ENCODE data around the gene ERVK3-1. TPM values are rescaled to one million over a fixed set of nuclear protein-coding genes. Genes with fewer than 3 reads are reported as not detected.
A peak's percentile ranks its signal among the peaks of the same experiment; 100 is the strongest.
"Not testable (repeated sequence)": the region's sequence is repeated elsewhere in the genome, so short reads cannot be mapped to it uniquely, and the experiment has no call there.

Gene ERVK3-1
- total RNA-seq, 1 experiment from 2014 or later, result 47.4 TPM

DNA sequence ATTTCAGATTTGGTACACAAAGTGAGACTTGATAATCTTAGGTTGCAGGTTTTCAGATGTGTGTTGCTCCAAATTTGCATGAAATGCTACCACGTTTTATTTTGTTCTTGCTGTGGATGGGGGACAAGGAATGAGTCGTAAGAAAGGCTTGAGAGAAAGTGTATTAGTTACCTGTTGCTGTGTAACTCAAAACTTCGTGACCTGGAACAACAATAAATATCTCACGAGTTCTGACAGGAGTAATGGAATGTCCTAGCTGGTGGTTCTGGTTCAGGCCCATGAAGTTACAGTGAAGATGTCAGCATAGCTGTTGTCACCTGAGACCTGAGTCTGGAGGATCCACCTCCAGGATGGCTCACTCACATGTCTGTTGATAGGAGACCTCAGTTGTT lies 25.3 kb upstream of the ERVK3-1 start:
- no peaks in the 10 kb centered on the region for H3K27me3 ChIP-seq
- 0 out of 2 replicates have a peak, but pooled peaks cover 2% of the 10 kb centered on the region for H3K4me1 ChIP-seq
- peaks cover 51% of the 10 kb centered on the region for H3K36me3 ChIP-seq
- no peak overlapping the region; the same call in 1 of the 2 replicates for H3K27ac ChIP-seq
- peaks cover 19% of the 10 kb centered on the region for H3K9me3 ChIP-seq (replicated peaks)
- peak overlapping the region; percentile 93 for H3K4me3 ChIP-seq
- DNase-seq, result no peak

DNA sequence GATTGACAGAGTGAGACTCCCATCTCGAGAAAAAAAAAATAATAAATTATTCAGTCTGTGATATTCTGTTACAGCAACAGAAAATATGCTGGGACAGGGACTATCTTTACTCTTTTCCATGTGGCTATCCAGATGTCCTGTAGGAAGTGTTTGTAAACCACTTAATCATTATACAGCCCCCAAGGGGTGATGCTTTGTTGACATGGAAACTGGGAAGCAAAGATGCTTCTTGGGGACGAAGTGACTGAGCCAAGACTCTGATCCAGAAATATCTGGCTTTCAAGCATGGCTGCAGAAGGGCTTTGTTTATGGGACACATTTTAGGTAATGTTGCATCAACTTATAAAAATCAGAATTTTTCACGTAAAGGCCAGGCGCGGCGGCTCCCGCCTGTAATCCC lies 21.0 kb upstream of the ERVK3-1 start:
- H3K27me3 ChIP-seq, result no peaks in the 10 kb centered on the region
- H3K27ac ChIP-seq, result no peak overlapping the region
- H3K9me3 ChIP-seq (replicated peaks), result peaks cover 13% of the 10 kb centered on the region
- peaks cover 88% of the 10 kb centered on the region for H3K36me3 ChIP-seq
- 0 out of 2 replicates have a peak, but pooled peaks cover 2% of the 10 kb centered on the region for H3K4me1 ChIP-seq
- H3K4me3 ChIP-seq, result no peak overlapping the region
- no peak for DNase-seq

DNA sequence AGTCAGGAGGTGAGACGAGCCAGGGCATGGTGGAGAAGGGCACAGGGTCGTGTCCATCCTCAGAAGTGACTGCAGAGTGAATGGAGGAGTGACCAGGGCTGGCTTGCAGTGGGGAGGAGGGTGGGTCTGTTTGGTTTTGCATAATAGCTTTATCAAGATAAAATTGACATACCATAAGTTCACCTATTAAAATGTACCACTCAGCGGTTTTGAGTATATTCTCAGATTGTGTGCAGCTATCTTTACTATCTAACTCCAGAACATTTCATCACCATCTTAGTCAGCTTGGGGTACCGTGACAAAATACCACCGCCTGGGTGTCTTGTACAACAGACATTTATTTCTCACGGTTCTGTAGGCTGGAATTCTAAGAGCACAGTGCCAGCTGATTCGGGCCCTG lies 13.2 kb upstream of the ERVK3-1 start:
- peaks cover 19% of the 10 kb centered on the region for H3K9me3 ChIP-seq (replicated peaks)
- H3K27ac ChIP-seq, result no peak overlapping the region
- no peaks in the 10 kb centered on the region for H3K27me3 ChIP-seq
- H3K4me3 ChIP-seq, result no peak overlapping the region
- H3K4me1 ChIP-seq, result no peaks in the 10 kb centered on the region
- peaks cover 94% of the 10 kb centered on the region for H3K36me3 ChIP-seq
- DNase-seq, result no peak

DNA sequence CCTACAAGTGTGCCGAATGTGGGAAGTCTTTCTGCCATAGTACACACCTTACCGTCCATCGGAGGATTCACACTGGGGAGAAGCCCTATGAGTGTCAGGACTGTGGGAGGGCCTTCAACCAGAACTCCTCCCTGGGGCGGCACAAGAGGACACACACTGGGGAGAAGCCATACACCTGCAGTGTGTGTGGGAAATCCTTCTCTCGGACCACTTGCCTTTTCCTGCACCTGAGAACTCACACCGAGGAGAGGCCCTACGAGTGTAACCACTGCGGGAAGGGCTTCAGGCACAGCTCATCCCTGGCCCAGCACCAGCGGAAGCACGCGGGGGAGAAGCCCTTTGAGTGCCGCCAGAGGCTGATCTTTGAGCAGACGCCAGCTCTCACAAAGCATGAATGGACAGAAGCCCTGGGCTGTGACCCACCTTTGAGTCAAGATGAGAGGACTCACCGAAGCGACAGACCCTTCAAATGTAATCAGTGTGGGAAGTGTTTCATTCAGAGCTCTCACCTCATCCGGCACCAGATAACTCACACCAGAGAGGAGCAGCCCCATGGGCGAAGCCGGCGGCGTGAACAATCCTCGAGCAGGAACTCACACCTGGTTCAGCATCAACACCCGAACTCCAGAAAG lies 10.3 kb upstream of the ERVK3-1 start:
- H3K4me1 ChIP-seq, result no peaks in the 10 kb centered on the region
- H3K27ac ChIP-seq, result no peak overlapping the region
- no peak for DNase-seq
- peaks cover 96% of the 10 kb centered on the region for H3K36me3 ChIP-seq
- no peaks in the 10 kb centered on the region for H3K27me3 ChIP-seq
- peaks cover 23% of the 10 kb centered on the region for H3K9me3 ChIP-seq (replicated peaks)
- H3K4me3 ChIP-seq, result no peak overlapping the region

DNA sequence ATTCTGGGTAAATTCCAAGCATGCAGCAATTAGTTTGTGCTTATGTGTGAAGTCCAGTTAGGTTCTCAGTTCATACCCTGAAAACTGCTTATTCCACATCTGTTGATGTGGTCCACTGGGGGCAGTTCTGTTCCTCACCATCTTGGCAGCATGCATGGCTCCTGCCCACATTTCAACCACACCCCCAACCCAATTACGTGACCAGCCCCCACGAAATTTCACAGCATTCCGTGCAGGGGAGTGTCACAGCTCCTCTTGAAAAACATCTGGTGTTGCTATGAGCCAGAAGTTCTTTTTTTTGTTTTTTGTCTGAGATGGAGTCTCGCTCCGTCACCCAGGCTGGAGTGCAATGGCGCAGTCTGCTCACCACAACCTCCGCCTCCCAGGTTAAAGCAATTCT lies 9.1 kb upstream of the ERVK3-1 start:
- no peak overlapping the region for H3K4me3 ChIP-seq
- H3K27me3 ChIP-seq, result no peaks in the 10 kb centered on the region
- DNase-seq, result no peak
- H3K9me3 ChIP-seq (replicated peaks), result peaks cover 23% of the 10 kb centered on the region
- H3K27ac ChIP-seq, result no peak overlapping the region
- H3K4me1 ChIP-seq, result no peaks in the 10 kb centered on the region
- H3K36me3 ChIP-seq, result peaks cover 99% of the 10 kb centered on the region

DNA sequence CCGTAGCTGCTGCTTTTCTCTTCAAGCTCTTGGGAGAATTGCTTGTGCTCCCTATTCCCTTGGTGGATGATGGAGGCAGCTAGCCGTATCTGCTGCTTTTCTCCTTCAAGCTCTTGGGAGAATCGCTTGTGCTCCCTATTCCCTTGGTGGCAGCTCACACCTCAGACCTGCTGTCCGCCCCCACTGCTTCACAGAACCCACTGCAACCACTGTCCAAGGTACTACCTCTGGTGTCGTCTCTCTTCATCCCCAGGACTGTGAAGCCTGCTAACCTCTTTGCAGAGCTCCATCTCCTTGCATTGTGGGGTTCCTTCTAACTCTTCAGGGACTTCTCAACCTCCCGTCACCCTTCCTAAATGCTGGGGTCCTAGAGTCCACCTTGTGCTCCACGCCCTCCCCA lies 4.6 kb upstream of the ERVK3-1 start:
- no peak overlapping the region for H3K4me3 ChIP-seq
- DNase-seq, result no peak
- peaks cover 4% of the 10 kb centered on the region; the same call in 1 of the 2 replicates for H3K9me3 ChIP-seq (replicated peaks)
- no peak overlapping the region for H3K27ac ChIP-seq
- no peaks in the 10 kb centered on the region for H3K27me3 ChIP-seq
- peaks cover 70% of the 10 kb centered on the region for H3K36me3 ChIP-seq
- no peaks in the 10 kb centered on the region for H3K4me1 ChIP-seq

DNA sequence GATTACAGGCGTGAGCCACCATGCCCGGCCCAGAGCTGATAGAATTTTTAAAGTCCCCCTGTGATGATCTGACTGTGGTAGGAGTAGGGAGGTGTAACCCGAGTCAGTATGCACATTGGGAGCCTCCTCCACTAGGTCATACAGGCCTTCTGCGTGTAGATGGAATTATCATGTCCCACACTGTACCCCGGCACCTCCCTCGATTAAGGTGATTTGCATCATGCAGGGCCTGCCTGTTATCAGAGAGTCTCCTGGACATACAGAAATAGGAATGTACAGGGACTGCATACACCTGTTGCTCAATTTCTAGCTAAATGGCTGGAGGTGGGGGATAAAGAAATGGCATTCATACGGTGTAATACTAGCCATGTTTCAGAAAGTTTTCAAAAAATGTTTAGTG lies 922 bp upstream of the ERVK3-1 start:
- H3K4me1 ChIP-seq, result no peaks in the 10 kb centered on the region
- H3K4me3 ChIP-seq, result no peak overlapping the region
- H3K36me3 ChIP-seq, result peaks cover 65% of the 10 kb centered on the region
- no peaks in the 10 kb centered on the region for H3K27me3 ChIP-seq
- H3K9me3 ChIP-seq (replicated peaks), result peaks cover 10% of the 10 kb centered on the region
- no peak overlapping the region for H3K27ac ChIP-seq
- DNase-seq, result no peak

DNA sequence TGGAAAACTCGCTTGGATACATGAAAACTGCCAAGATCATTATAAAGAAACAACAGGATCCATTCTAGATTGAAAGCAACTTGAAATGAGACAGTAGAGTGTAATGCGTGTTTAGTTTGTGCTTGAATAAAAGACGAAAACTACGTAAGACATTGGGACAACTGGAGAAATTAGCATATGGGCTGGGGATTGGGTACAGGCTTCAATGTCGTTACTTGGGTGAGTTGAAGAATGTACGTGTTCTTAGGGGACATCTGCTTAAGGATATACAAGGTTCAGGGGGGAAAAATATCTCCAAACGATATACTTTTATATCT lies 471 bp upstream of the ERVK3-1 start:
- DNase-seq, result no peak
- Histone ChIP-seq H3K36me3 (peaks cover 65% of the 10 kb centered on the region), H3K4me3 (peak overlapping the region; percentile 80), H3K9me3 (replicated peaks) (peaks cover 10% of the 10 kb centered on the region), H3K27me3 (no peaks in the 10 kb centered on the region), H3K27ac (no peak overlapping the region), H3K4me1 (no peaks in the 10 kb centered on the region)

DNA sequence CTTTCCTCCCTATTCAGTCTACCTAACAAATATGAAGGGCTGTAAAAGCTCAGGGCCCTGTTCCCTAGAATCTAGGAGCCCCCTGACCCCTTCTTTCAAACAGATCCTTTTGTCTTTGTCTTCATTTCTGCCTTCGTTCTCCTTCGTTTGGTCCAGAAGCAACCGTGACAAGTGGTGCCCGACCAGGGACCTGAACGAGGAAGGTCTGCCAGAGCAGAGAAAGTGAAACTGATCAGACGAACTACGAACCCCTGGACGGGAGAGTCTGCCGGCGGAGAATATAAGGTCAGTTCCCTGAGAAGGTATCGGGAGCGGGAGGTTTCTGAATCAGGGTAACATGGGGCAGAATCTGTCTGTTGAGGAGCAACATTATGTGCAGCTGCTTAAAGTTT lies 751 bp downstream of the ERVK3-1 start:
- no peaks in the 10 kb centered on the region for H3K4me1 ChIP-seq
- H3K4me3 ChIP-seq, result peak overlapping the region; percentile 80
- H3K27ac ChIP-seq, result peak overlapping the region; percentile 49; the same call in 1 of the 2 replicates
- no peaks in the 10 kb centered on the region for H3K27me3 ChIP-seq
- peaks cover 61% of the 10 kb centered on the region for H3K36me3 ChIP-seq
- no peak for DNase-seq
- peaks cover 10% of the 10 kb centered on the region for H3K9me3 ChIP-seq (replicated peaks)

DNA sequence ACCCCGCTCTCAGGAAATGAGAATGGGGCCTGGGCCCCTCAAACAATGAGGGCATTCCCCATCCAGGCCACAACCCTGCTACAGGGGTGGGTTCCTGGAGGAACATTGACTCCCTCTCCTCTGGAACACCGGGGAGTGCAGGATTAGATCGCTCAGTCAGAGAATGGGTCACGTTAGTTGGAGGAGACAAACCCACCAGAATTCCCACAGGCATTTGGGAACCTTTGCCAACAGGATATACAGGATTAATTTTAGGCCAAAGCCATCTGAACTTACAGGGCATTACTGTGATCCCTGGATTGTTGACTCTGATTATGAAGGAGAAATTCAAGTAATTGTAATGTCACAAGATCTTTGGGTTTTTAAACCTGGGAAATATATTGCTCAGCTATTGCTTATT lies 2.6 kb downstream of the ERVK3-1 start:
- no peaks in the 10 kb centered on the region for H3K4me1 ChIP-seq
- no peak overlapping the region for H3K4me3 ChIP-seq
- no peak overlapping the region for H3K27ac ChIP-seq
- no peak for DNase-seq
- H3K27me3 ChIP-seq, result no peaks in the 10 kb centered on the region
- peaks cover 10% of the 10 kb centered on the region for H3K9me3 ChIP-seq (replicated peaks)
- peaks cover 61% of the 10 kb centered on the region for H3K36me3 ChIP-seq

DNA sequence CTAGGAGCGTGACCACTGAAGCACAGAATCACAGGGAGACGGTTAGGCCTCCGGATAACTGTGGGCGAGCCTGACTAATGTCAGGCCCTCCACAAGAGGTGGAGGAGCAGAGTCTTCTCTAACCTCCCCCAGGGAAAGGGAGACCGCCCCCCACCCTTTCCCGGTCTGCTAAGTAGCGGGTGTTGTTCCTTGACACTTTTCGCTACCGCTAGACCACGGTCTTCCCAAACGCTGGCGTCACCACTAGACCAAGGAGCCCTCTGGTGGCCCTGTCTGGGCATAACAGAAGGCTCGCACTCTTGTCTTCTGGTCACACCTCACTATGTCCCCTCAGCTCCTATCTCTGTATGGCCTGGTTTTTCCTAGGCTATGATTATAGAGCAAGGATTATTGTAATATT lies 5.5 kb downstream of the ERVK3-1 start:
- H3K27me3 ChIP-seq, DNase-seq, H3K27ac ChIP-seq, H3K4me1 ChIP-seq, H3K4me3 ChIP-seq: not testable (repeated sequence)
- Histone ChIP-seq H3K36me3 (peaks cover 86% of the 10 kb centered on the region), H3K9me3 (replicated peaks) (peaks cover 10% of the 10 kb centered on the region)

DNA sequence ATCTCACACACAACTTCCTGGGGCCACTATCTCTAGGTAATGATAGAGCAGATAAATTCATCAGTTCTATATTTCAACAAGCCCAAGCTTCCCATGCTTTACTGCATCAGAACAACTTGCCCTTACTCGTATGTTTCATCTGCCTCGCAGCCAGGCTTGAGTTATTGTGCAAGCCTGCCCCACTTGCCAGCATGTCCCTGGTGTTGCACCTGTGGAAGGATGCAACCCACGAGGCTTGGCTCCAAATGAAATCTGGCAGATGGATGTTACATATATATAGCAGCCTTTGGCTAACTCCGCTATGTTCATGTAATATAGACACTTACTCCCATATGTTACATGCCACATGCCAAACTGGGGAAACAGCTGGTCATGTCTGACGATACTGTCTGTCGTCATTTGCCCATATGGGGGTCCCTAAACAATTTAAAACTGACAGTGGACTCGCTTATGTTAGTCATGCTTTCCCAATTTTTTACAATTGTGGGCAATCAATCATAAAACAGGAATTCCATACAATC lies 6.2 kb downstream of the ERVK3-1 start:
- Histone ChIP-seq H3K27me3 (no peaks in the 10 kb centered on the region), H3K9me3 (replicated peaks) (peaks cover 7% of the 10 kb centered on the region), H3K4me1 (no peaks in the 10 kb centered on the region), H3K27ac (no peak overlapping the region), H3K4me3 (no peak overlapping the region), H3K36me3 (peaks cover 82% of the 10 kb centered on the region)
- no peak for DNase-seq

DNA sequence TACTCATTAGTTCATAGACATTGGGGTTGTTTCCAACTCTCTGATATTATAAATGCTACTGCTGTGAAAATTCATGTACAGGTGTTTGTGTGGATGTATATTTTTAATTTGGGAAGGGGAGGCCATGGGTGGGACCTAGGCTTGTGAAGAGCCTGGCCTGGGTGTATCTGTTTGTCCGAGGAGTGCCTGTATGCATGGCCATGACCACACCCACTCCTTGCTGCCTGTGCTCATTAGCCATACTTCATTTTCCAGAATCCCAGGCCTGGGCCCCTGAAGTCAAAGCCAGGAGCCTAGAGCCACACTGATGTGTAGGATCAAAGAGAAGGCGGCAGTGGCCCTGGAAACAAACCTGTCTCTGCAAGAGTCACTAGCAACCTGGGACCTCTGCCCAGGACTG lies 10.4 kb downstream of the ERVK3-1 start:
- Histone ChIP-seq H3K27ac (no peak overlapping the region), H3K27me3 (no peaks in the 10 kb centered on the region), H3K9me3 (replicated peaks) (no peaks in the 10 kb centered on the region; the same call in 1 of the 2 replicates), H3K4me3 (no peak overlapping the region), H3K36me3 (peaks cover 47% of the 10 kb centered on the region), H3K4me1 (no peaks in the 10 kb centered on the region)
- DNase-seq, result no peak

DNA sequence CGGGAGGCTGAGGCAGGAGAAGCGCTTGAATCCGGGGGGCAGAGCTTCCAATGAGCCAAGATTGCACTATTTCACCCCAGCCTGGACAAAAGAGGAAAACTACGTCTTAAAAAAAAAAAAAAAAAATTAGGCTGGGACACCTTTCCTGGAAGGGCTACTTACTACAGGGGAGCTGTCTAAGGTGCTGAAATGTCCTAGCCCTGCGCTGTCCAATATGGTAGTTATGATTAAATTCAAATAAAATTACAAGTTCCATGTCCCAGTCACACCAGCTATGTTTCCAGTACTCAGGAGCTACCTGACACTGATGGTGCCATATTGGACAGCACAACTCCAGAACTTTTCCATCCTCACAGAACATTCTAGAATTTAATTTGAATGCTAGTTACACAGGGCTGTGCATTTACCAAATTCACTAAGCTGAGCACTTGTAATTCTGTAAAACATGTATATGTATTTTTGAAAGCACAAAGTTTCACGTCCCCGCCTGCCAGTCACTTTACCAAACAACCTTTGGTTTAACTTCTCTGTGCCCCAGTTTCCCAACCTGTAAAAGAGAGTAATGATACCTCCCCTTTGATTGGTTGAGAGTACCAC lies 12.4 kb downstream of the ERVK3-1 start:
- no peak overlapping the region for H3K4me3 ChIP-seq
- peak; percentile 25 to 69 for DNase-seq
- no peak overlapping the region for H3K27ac ChIP-seq
- H3K27me3 ChIP-seq, result no peaks in the 10 kb centered on the region
- no peaks in the 10 kb centered on the region for H3K4me1 ChIP-seq
- H3K9me3 ChIP-seq (replicated peaks), result no peaks in the 10 kb centered on the region; the same call in 1 of the 2 replicates
- H3K36me3 ChIP-seq, result peaks cover 30% of the 10 kb centered on the region

DNA sequence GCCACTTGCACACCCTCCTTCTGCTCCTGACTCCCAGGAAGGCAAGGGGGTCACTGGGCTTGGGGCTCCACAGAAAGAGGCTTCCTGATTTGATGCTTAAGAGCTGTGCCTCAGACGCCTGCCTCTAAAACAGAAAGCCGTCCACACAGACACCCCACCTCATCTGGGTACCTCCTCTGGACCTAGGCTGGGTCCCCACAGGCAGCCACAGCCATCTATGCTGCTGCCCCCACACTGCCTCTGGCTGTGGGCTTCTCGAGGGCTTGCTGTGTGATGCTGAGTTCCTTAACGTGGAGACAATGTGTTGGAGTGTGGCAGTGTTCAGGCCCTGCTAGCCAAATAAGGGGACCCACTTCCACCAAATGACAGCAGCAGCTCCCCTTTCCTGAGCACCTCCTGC lies 13.1 kb downstream of the ERVK3-1 start:
- Histone ChIP-seq H3K27ac (no peak overlapping the region), H3K4me1 (no peaks in the 10 kb centered on the region), H3K36me3 (peaks cover 23% of the 10 kb centered on the region), H3K9me3 (replicated peaks) (no peaks in the 10 kb centered on the region; the same call in 1 of the 2 replicates), H3K27me3 (no peaks in the 10 kb centered on the region), H3K4me3 (no peak overlapping the region)
- no peak for DNase-seq

DNA sequence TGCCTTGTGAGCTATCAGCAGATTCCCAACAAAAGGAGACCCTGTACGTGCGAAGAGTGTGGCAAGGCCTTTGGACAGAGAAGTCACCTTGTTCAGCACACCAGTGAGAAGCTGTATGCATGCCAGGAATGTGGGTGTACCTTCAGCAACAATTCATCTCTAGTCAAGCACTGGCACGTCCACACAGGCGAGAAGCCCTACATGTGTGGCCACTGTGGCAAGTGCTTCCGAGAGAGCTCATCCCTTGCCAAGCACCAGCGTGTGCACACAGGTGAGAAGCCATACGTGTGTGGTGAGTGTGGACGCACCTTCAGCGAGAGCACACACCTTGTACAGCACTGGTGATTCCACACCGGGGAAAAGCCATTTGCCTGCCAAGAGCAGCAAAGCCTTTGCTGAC lies 14.1 kb downstream of the ERVK3-1 start:
- no peaks in the 10 kb centered on the region for H3K27me3 ChIP-seq
- DNase-seq, result no peak
- no peak overlapping the region for H3K27ac ChIP-seq
- peaks cover 15% of the 10 kb centered on the region for H3K36me3 ChIP-seq
- no peaks in the 10 kb centered on the region for H3K9me3 ChIP-seq (replicated peaks)
- no peak overlapping the region for H3K4me3 ChIP-seq
- no peaks in the 10 kb centered on the region for H3K4me1 ChIP-seq

Data from SJCRH30 (cell line).